Measurements from ENCODE around the gene CNGA4. TPM values are rescaled to one million over a fixed set of nuclear protein-coding genes. Genes with fewer than 3 reads are reported as not detected.

The CNGA4 gene
- total and polyA plus RNA-seq, 2 of the 13 experiments (the other 11 are each of a cell fraction or from before 2014, with no cell fraction given), result 0.03 TPM; not detected in 1

GRCh38 chr11:6233984-6234386, 4.9 kb upstream of the CNGA4 start:
- peak; percentile 14 for ATAC-seq
- WGBS (ENCODE audit: low lambda C conversion rate), result 2% methylated on average over 10 of the region's 10 CpGs
- Histone ChIP-seq H3K4me2 (ENCODE audit: low read depth, low read length) (peak overlapping the region; percentile 93), H3K9ac (ENCODE audit: insufficient read depth, low read depth, low read length) (peak overlapping the region; percentile 81), H3K79me2 (ENCODE audit: insufficient read depth, low read length) (peaks cover 39% of the 10 kb centered on the region), H3K4me1 (ENCODE audit: insufficient read depth, low read length) (peaks cover 33% of the 10 kb centered on the region), H3K27me3 (ENCODE audit: control insufficient read depth in 1 of 2, insufficient read depth in 2 of 2, low read length in 2 of 2) (peaks cover 0 to 4% of the 10 kb centered on the region in 2 experiments; a peak in 1 of 5 replicates), H3K9me3 (ENCODE audit: low read length) (no peaks in the 10 kb centered on the region), H2AFZ (ENCODE audit: low read length) (peak overlapping the region; percentile 51), H3K36me3 (replicated peaks in 1 of 2; ENCODE audit: control insufficient read depth in 1 of 2, insufficient read depth in 2 of 2, low read length in 2 of 2) (no peaks in the 10 kb centered on the region), H3K27ac (ENCODE audit: extremely low read length, insufficient read depth, low read length) (peak overlapping the region; percentile 51), H3K4me3 (replicated peaks in 1 of 3; ENCODE audit: insufficient read depth in 1 of 3, low read depth in 2 of 3, low read length in 3 of 3) (peak overlapping the region; percentile 68 to 91 (median 70)), H4K20me1 (ENCODE audit: insufficient read depth, low read length) (no peaks in the 10 kb centered on the region)
- intact Hi-C loops (cut with micrococcal nuclease; ENCODE audit: unreplicated experiment) (loop anchor here (10.0 kb wide), 1 partner anchor 251 kb away; the partner anchor contains the start of genes ARFIP2 and TIMM10B), in situ Hi-C loops (cut with HindIII; ENCODE audit: extremely low pct_ligation_motif_present, low pct_unique_long_range_greater_than_20kb) (no loop called here)
- ChIA-PET CTCF (ENCODE audit: low intra/inter-chr PET ratio, low total read pairs) (no interaction called here), POLR2A (interaction anchor here (1.2 to 1.5 kb wide), 2 partner anchors 13 to 449 kb away, joined by 3 to 4 read pairs; partner anchors contain the start of gene MRPL17)
- FAIRE-seq, result no peak
- no peak for DNase-seq (ENCODE audit: low spot score)
- BruUV-seq (replicated peaks), result no TSS peak
- no peak for TF ChIP-seq ZNF496 (CRISPR knock-in tag; IDR thresholded peaks at IDR 0.05; ENCODE audit: insufficient replicate concordance)
- TF ChIP-seq ZNF343 (CRISPR knock-in tag; IDR thresholded peaks at IDR 0.05), result no peak
- TF ChIP-seq KDM5A (IDR thresholded peaks at IDR 0.05; ENCODE audit: borderline replicate concordance, low read length), result no peak
- TF ChIP-seq ZFYVE20 (CRISPR knock-in tag; IDR thresholded peaks at IDR 0.05; ENCODE audit: borderline replicate concordance, low read depth), result no peak
- no peak for TF ChIP-seq THYN1 (CRISPR knock-in tag; IDR thresholded peaks at IDR 0.05; ENCODE audit: borderline replicate concordance, low read depth)
- TF ChIP-seq ZSCAN20 (CRISPR knock-in tag; IDR thresholded peaks at IDR 0.05; ENCODE audit: borderline replicate concordance), result no peak
- TF ChIP-seq ZNF597 (CRISPR knock-in tag; IDR thresholded peaks at IDR 0.05), result no peak
- TF ChIP-seq ZSCAN22 (CRISPR knock-in tag; IDR thresholded peaks at IDR 0.05), result no peak
- TF ChIP-seq ZNF619 (CRISPR knock-in tag; IDR thresholded peaks at IDR 0.05), result 0 out of 2 replicates have a peak, but pooled peaks have one; percentile 16
- no peak for TF ChIP-seq PHF20 (CRISPR knock-in tag; IDR thresholded peaks at IDR 0.05)
- TF ChIP-seq AFF4 (CRISPR knock-in tag; IDR thresholded peaks at IDR 0.05), result no peak
- 0 out of 2 replicates have a peak, but pooled peaks have one; percentile 47 for TF ChIP-seq CCDC6 (CRISPR knock-in tag; IDR thresholded peaks at IDR 0.05)
- TF ChIP-seq, protein P1, sequence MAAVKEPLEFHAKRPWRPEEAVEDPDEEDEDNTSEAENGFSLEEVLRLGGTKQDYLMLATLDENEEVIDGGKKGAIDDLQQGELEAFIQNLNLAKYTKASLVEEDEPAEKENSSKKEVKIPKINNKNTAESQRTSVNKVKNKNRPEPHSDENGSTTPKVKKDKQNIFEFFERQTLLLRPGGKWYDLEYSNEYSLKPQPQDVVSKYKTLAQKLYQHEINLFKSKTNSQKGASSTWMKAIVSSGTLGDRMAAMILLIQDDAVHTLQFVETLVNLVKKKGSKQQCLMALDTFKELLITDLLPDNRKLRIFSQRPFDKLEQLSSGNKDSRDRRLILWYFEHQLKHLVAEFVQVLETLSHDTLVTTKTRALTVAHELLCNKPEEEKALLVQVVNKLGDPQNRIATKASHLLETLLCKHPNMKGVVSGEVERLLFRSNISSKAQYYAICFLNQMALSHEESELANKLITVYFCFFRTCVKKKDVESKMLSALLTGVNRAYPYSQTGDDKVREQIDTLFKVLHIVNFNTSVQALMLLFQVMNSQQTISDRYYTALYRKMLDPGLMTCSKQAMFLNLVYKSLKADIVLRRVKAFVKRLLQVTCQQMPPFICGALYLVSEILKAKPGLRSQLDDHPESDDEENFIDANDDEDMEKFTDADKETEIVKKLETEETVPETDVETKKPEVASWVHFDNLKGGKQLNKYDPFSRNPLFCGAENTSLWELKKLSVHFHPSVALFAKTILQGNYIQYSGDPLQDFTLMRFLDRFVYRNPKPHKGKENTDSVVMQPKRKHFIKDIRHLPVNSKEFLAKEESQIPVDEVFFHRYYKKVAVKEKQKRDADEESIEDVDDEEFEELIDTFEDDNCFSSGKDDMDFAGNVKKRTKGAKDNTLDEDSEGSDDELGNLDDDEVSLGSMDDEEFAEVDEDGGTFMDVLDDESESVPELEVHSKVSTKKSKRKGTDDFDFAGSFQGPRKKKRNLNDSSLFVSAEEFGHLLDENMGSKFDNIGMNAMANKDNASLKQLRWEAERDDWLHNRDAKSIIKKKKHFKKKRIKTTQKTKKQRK (IDR thresholded peaks at IDR 0.05; ENCODE audit: low read length), result no peak
- TF ChIP-seq ZNF616 (CRISPR knock-in tag; IDR thresholded peaks at IDR 0.05; ENCODE audit: low read depth), result no peak
- no peak for TF ChIP-seq SOX6 (IDR thresholded peaks at IDR 0.05)
- no peak for TF ChIP-seq SOX6 (CRISPR knock-in tag; IDR thresholded peaks at IDR 0.05)
- TF ChIP-seq GABPB1 (CRISPR knock-in tag; IDR thresholded peaks at IDR 0.05), result no peak
- TF ChIP-seq ZFP62 (CRISPR knock-in tag; IDR thresholded peaks at IDR 0.05), result no peak
